Stimulated activated CD8-positive, alpha-beta memory T cell treated with anti-CD3 and anti-CD28 coated beads, Interleukin-7, amount 100 ng/mL, for 1 hour (primary cell): ENCODE data around the gene MARK2.
"Not testable (repeated sequence)": the region's sequence is repeated elsewhere in the genome, so short reads cannot be mapped to it uniquely, and the experiment has no call there.

Experiments used
- DNase-seq, 2 donors: peaks; one replicate each; pipeline ENCODE4 v3.0.0-alpha.2; 2020; ENCODE audit warnings: low read depth in 2 of 2

The MARK2 gene

DNA sequence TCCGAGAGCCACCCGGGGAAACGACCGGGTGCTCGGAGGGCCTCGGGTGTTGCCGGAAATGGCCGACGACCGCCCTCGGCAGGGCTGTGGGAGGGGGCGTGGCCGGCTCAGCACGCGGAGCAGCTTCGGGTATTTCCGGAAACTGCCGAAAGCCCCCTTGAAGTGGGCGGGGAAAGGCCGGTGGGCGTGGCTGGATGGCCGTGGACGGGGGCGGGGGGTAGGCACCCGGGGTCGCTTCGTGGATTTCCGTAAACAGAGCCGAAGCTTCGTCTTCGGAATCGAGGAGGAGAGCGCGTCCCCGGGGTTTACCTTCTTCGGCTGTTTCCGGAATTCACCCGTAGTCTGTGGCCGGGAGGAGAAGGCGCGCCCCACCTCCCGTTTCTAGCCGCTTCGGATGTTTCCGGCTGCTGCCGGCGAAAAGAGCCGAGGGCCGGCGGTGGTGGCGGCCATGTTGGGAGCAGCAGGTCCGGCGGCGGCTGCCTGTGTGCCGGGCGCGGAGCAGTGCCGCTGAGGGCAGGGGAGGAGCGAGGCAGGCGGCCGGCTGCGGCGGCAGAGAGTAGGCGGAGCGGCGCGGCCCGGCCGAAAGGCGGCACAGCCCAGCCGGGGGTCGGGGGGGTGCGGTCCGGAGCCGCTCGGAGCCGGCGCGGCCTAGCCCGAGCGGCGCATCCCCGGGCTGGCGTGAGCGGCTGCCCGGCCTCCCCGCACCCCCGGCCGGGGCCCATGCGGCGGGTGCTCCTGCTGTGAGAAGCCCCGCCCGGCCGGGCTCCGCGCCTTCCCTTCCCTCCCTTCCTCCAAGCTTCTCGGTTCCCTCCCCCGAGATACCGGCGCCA, at the start of gene MARK2:
Gene MARK2, plus strand, starts transcription at position 433 of the 830 bp plus-strand sequence. Its CDS starts 397 bp downstream, at position 830.
- DNase-seq = peak; percentile 99 to 100

- no peak for DNase-seq
These were observed 47.3 kb upstream of the MARK2 start for GRCh38 chr11:63791495-63792167.

- no peak for DNase-seq
These were observed 45.7 kb upstream of the MARK2 start for GRCh38 chr11:63793161-63793560.

GRCh38 chr11:63795066-63795465, 43.8 kb upstream of the MARK2 start:
- DNase-seq = no peak

- DNase-seq = no peak
These were observed 38.0 kb upstream of the MARK2 start for GRCh38 chr11:63800921-63801320.

- no peak for DNase-seq
These were observed 36.1 kb upstream of the MARK2 start for GRCh38 chr11:63802637-63803414.

DNA sequence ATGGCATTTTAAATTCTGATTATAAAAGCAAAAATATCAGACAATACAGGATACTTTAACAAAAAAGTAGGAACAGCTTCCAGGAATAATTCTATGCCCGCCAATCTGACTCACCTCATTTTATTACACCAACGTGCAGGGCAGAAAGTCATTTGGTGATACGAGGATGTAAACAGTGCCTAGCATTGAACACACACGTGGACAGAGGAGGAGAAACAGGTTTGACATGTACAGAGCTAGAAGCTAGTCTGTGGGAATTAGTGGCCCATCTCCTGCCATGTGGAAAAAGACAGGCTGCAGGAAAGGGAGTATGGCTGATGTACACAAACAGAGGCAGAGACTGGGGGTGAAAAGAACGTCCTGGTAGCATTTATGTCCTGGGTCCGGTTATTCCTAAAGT, 34.7 kb upstream of the MARK2 start:
- no peak for DNase-seq

GRCh38 chr11:63805844-63806415, 33.0 kb upstream of the MARK2 start:
- DNase-seq = no peak

DNA sequence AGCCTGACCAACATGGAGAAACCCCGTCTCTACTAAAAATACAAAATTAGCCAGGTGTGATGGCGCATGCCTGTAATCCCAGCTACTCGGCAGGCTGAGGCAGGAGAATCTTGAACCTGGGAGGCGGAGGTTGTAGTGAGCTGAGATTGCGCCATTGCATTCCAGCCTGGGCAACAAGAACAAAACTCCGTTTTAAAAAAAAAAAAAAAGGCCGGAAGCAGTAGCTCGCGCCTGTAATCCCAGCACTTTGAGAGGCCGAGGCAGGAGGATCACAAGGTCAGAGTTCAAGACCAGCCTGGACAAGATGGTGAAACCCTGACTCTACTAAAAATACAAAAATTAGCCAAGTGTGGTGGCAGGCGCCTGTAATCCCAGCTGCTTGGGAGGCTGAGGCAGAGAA, 28.5 kb upstream of the MARK2 start:
- DNase-seq = not testable (repeated sequence)

DNA sequence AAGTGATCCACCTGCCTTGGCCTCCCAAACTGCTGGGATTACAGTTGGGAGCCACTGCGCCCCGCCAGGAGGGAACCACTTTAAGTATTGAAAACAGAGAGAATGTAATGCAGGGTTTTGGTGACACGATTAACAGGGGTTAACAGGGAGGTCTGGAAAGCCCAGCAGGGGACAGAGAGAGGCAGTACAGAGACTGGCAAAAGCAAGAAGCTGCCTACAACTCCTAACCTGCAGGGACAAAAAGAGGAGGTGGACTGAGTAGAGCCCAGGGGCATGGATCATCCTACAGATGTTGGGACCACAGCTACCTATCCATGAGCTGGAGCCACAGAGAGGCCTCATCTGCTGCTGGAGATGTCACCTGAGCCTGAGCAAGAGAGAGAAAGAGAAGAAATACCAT, 27.4 kb upstream of the MARK2 start:
- no peak for DNase-seq

DNA sequence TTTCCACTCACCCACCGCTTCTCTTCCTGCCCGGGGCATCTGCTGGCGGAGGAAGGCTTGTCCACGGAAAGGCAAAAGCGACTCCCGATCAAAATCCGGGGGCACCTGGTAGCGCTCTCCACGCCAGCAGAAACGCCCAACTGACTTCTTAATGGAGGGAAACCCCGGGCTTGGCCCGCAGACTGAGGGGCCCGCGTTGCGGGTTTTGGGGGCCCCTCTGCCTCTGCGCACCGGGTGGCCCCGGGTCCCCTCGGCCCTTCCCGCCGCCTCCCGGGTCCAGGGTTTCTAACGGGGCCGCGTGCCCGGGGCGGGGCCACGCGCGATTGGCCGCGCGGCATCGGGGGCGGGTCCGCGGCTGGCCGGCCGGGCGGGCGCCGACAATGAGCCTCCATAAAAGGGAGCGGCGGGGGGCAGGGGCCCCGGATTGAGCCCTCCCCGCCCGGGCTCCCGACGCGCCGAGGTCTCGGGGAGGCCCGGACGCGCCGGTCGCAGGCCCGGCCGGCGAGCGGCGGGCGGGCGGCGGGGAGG, 25.8 kb upstream of the MARK2 start, which contains the start of gene SPINDOC:
Gene SPINDOC, plus strand, starts transcription at position 422 of the 528 bp plus-strand sequence. CDS start 231 bp downstream, outside the sequence.
- peak; percentile 37 to 46 for DNase-seq

DNA sequence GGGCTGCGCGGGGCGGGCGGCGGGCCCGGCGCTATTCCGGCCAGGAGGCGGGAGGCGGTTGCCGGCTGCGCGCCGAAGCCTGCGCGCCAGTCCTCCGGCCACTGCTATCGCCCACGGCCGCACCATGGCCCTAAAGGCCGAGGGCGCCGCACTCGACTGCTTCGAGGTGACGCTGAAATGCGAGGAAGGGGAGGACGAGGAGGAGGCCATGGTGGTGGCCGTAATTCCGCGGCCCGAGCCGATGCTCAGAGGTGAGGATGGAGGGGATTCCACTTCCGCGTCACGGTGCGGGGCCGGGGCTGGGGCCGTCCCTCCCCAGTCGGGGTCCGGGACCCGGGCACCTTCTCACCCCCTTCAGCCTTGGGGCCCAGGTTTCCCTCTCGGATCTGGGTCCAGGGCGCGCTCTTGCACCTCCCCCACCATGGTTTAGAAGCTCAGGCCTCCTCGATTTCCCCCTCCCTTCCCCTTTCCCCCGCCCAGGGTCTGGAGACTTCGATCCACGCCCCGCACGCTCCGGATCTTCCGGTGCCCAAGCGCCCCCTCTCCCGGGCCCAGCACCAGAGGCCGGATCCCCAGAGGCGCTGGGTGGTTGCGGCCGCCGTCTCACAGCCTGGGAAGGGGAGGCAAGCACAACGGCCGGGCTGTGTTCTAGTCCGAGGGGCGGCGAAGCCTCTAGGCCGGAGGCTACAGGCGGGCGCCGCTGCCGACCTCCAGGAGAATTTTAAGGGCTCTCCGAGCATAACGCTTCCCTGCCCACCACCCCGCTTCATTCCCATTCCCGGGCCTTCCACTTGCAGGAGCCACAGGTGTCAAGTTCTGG, 25.1 kb upstream of the MARK2 start:
- DNase-seq = no peak

- no peak for DNase-seq
These were observed 24.6 kb upstream of the MARK2 start for GRCh38 chr11:63814383-63814736.

GRCh38 chr11:63816166-63816565, 22.7 kb upstream of the MARK2 start:
- no peak for DNase-seq

DNA sequence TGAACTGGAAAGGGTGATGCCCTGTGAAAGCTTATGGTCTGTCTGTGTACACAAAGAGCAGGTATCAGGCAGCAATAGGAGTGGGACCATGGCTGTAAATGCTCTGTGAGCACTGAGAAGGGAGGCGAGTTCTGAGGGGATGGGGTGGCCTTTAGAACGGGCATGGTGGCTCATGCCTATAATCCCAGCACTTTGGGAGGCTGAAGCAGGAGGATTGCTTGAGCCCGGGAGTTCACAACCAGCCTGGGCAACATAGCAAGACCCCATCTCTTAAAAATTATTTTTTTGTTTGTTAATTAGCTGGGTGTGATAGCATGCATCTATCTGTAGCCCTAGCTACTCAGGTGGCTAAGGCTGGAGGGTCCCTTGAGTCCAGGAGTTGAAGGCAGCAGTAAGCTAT, 22.2 kb upstream of the MARK2 start:
- no peak for DNase-seq

DNA sequence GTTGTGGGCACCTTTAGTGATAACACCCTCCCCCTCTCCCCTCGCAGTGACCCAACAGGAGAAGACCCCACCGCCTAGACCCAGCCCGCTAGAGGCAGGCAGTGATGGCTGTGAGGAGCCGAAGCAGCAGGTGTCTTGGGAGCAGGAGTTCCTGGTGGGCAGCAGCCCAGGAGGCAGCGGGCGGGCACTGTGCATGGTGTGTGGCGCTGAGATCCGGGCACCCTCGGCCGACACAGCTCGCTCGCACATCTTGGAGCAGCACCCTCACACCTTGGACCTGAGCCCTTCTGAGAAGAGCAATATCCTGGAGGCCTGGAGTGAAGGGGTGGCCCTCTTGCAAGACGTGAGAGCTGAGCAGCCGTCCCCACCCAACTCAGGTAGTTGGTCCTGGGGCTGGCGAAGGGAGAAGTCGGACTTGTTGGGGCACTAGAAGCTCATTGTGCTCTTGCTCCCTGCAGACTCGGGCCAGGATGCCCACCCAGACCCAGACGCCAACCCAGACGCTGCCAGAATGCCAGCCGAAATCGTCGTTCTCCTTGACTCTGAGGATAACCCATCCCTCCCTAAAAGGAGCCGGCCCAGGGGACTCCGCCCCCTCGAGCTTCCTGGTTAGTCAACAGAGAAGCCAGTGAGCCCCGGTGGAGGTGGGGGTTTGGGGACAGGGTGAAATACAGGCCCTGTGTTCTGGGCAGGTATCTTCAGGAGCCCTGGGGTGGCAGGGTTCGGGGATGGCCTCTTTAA, 21.0 kb upstream of the MARK2 start:
- no peak for DNase-seq

DNA sequence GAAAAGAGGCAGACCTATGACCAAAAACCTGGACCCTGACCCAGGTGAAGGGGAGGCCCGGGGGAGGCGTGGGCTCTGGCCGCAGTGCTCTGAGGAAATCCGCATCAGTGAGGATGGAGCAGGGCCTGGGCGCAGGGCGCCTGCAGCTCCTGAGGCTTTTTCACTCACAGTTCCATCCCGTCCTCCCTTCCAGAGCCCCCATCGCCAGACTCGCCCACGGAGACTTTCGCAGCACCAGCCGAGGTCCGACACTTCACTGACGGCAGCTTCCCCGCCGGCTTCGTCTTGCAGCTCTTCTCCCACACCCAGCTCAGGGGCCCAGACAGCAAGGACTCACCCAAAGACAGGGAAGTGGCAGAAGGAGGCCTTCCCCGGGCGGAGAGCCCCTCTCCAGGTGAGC, 20.3 kb upstream of the MARK2 start:
- DNase-seq = no peak

DNA sequence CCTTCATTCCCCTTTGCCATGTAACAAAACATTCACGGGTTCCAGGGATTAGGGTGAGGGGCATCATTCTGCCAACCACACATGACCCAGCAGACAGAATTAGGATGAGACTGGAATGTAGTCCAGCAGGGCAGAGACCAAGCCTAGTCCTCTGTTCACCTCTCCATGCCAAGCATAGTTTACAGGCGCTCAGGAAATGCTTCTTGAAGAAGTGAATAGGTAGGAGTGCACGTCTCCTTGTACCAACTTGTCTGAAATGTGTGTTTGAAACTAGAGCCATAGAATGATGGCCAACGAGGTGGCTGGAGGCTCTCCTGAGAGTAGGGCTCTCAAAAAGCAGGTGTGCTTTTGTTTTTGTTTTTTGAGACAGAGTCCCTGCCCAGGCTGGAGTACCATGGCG, 17.5 kb upstream of the MARK2 start:
- no peak for DNase-seq

- no peak for DNase-seq
These were observed 12.3 kb upstream of the MARK2 start for GRCh38 chr11:63826471-63827190.
